H1 (cell line): ENCODE results near the gene KDM2A. TPM values are rescaled to one million over a fixed set of nuclear protein-coding genes. Genes with fewer than 3 reads are reported as not detected.

Experiments used
- CTCF ChIA-PET: fragments of 300-600 bp; sonication (Branson Sonifier 250); formaldehyde crosslinking; loops from one replicate; lab custom pipeline; 2021; ENCODE audit not compliant: partially characterized antibody; lab: Charles Lee
- POLR2A ChIA-PET: fragments of 300-600 bp; sonication (Branson Sonifier 250); formaldehyde crosslinking; loops from one replicate; lab custom pipeline; 2021; ENCODE audit warnings: inconsistent platforms; ENCODE audit not compliant: partially characterized antibody; lab: Charles Lee
- DNase-seq, 2 experiments: peaks; one replicate each; pipeline versions ENCODE4 v3.0.0 to v3.0.0-alpha.2; 2010 to 2022; ENCODE audit warnings: low spot score in 2 of 2, low read depth in 1 of 2, mixed read lengths in 1 of 2
- FAIRE-seq: peaks from 2 replicates; lab custom pipeline; 2011; peaks lifted over from hg19 to GRCh38; lab: Jason Lieb, UNC
- H2AFZ ChIP-seq: 2 replicates; pipeline ENCODE4 v1.8.1; 2012; ENCODE audit warnings: low read length, inconsistent platforms
- H2AK5ac ChIP-seq: 2 replicates; pipeline ENCODE4 v1.6.1; 2013; ENCODE audit warnings: low read depth, low read length
- H2BK120ac ChIP-seq: replicated peaks from 2 replicates; pipeline ENCODE3; 2013; ENCODE audit warnings: low read depth, low read length, inconsistent platforms
- H2BK12ac ChIP-seq: 2 replicates; pipeline ENCODE4 v1.6.1; 2013; ENCODE audit warnings: low read depth, low read length
- H2BK15ac ChIP-seq: 2 replicates; pipeline ENCODE4 v1.6.1; 2013; ENCODE audit warnings: low read length
- H2BK20ac ChIP-seq: 2 replicates; pipeline ENCODE4 v1.6.1; 2013; ENCODE audit warnings: low read length
- H2BK5ac ChIP-seq: 2 replicates; pipeline ENCODE4 v1.6.1; 2013; ENCODE audit warnings: low read depth, low read length
- H3K14ac ChIP-seq: 2 replicates; pipeline ENCODE4 v1.6.1; 2013; ENCODE audit warnings: inconsistent platforms; ENCODE audit not compliant: insufficient read length
- H3K18ac ChIP-seq: 2 replicates; pipeline ENCODE4 v1.6.1; 2013; ENCODE audit warnings: low read length; ENCODE audit errors: extremely low read depth
- H3K23ac ChIP-seq: 2 replicates; pipeline ENCODE4 v1.6.1; 2013; ENCODE audit warnings: inconsistent platforms; ENCODE audit not compliant: insufficient read length
- H3K23me2 ChIP-seq: 2 replicates; pipeline ENCODE4 v1.6.1; 2013; ENCODE audit warnings: low read depth, low read length
- H3K27ac ChIP-seq: 2 replicates; pipeline ENCODE4 v1.6.1; 2011; ENCODE audit warnings: low read depth, low read length, inconsistent platforms
- H3K27me3 ChIP-seq, 4 experiments: replicated peaks in 1 of 4; 1 replicate in 1 of 4; 2 replicates in 3 of 4; pipeline versions ENCODE4 v1.6.1 to v1.8.1; 2011 to 2013; ENCODE audit warnings: low read length in 3 of 4, mild to moderate bottlenecking in 3 of 4, inconsistent platforms in 2 of 4, mixed read lengths in 2 of 4, moderate library complexity in 1 of 4; ENCODE audit not compliant: control insufficient read depth in 3 of 4, insufficient read depth in 3 of 4; ENCODE audit errors: extremely low read depth in 1 of 4
- H3K36me3 ChIP-seq, 4 experiments: 2 replicates each; pipeline versions ENCODE4 v1.6.1 to v1.8.1; 2011 to 2013; ENCODE audit warnings: mild to moderate bottlenecking in 4 of 4, low read length in 3 of 4, moderate library complexity in 2 of 4, control low read depth in 1 of 4, inconsistent platforms in 1 of 4; ENCODE audit not compliant: insufficient read depth in 4 of 4, control insufficient read depth in 2 of 4
- H3K4ac ChIP-seq: replicated peaks from 2 replicates; pipeline ENCODE3; 2013; ENCODE audit warnings: low read length, low read depth, mixed read lengths, inconsistent platforms; ENCODE audit not compliant: insufficient read length
- H3K4me1 ChIP-seq, 4 experiments: replicated peaks in 1 of 4; 1 replicate in 1 of 4; 2 replicates in 3 of 4; pipeline versions ENCODE4 v1.6.1 to v1.8.1; 2011 to 2013; ENCODE audit warnings: low read length in 3 of 4, inconsistent platforms in 2 of 4, mixed read lengths in 1 of 4; ENCODE audit not compliant: insufficient read depth in 4 of 4, control insufficient read depth in 3 of 4
- H3K4me2 ChIP-seq, 2 experiments: 2 replicates each; pipeline versions ENCODE4 v1.6.1 to v1.8.1; 2011 to 2013; ENCODE audit warnings: low read depth in 2 of 2, low read length in 2 of 2, control low read depth in 1 of 2, inconsistent platforms in 1 of 2, mild to moderate bottlenecking in 1 of 2; ENCODE audit not compliant: insufficient read depth in 1 of 2
- H3K4me3 ChIP-seq, 4 experiments: fragments of 200-600, 300-600 bp in 1 of 4; sonication (generic), shearing (Covaris generic), sonication (Bioruptor Twin) in 1 of 4; 2 replicates each; pipeline versions ENCODE4 v1.5.1 to v1.8.1; 2011 to 2016; ENCODE audit warnings: low read length in 4 of 4, low read depth in 3 of 4, control low read depth in 2 of 4, inconsistent platforms in 2 of 4, mild to moderate bottlenecking in 2 of 4, mixed read lengths in 1 of 4, moderate library complexity in 1 of 4; ENCODE audit not compliant: insufficient read depth in 2 of 4; ENCODE audit errors: extremely low read depth in 1 of 4
- H3K56ac ChIP-seq: replicated peaks from 2 replicates; pipeline ENCODE3; 2013; ENCODE audit warnings: low read depth, mild to moderate bottlenecking, mixed read lengths, low read length, inconsistent platforms; ENCODE audit not compliant: insufficient read length
- H3K79me1 ChIP-seq: 2 replicates; pipeline ENCODE4 v1.6.1; 2013; ENCODE audit warnings: low read depth, low read length, control low read depth
- H3K79me2 ChIP-seq, 2 experiments: 2 replicates each; pipeline versions ENCODE4 v1.6.1 to v1.8.1; 2012 to 2013; ENCODE audit warnings: low read length in 2 of 2, mild to moderate bottlenecking in 2 of 2, inconsistent platforms in 1 of 2; ENCODE audit not compliant: insufficient read depth in 2 of 2, control insufficient read depth in 1 of 2
- H3K9ac ChIP-seq, 4 experiments: replicated peaks in 1 of 4; 1 replicate in 1 of 4; 2 replicates in 3 of 4; pipeline versions ENCODE4 v1.6.1 to v1.8.1; 2011 to 2013; ENCODE audit warnings: low read depth in 3 of 4, low read length in 3 of 4, control low read depth in 2 of 4, mild to moderate bottlenecking in 2 of 4, moderate library complexity in 2 of 4, inconsistent platforms in 1 of 4; ENCODE audit errors: extremely low read depth in 1 of 4
- H3K9me3 ChIP-seq, 2 experiments: 2 replicates each; pipeline versions ENCODE4 v1.6.1 to v1.8.1; 2012 to 2013; ENCODE audit warnings: mild to moderate bottlenecking in 2 of 2, moderate library complexity in 2 of 2, control low read depth in 1 of 2, inconsistent platforms in 1 of 2, low read depth in 1 of 2, low read length in 1 of 2, mixed read lengths in 1 of 2; ENCODE audit not compliant: insufficient read depth in 2 of 2
- H4K20me1 ChIP-seq, 2 experiments: replicated peaks in 1 of 2; 2 replicates each; pipeline versions ENCODE3 to v1.8.1; 2011 to 2013; ENCODE audit warnings: inconsistent platforms in 2 of 2, low read length in 2 of 2, mild to moderate bottlenecking in 1 of 2; ENCODE audit not compliant: insufficient read depth in 2 of 2, control insufficient read depth in 1 of 2
- H4K5ac ChIP-seq: 2 replicates; pipeline ENCODE4 v1.6.1; 2013; ENCODE audit warnings: low read length, low read depth, mixed read lengths, inconsistent platforms; ENCODE audit not compliant: insufficient read length
- H4K8ac ChIP-seq: 2 replicates; pipeline ENCODE4 v1.8.0; 2013; ENCODE audit warnings: mild to moderate bottlenecking, moderate library complexity, low read length, inconsistent platforms; ENCODE audit not compliant: insufficient read depth; ENCODE audit errors: extremely low read depth
- H4K91ac ChIP-seq: replicated peaks from 2 replicates; pipeline ENCODE3; 2013; ENCODE audit warnings: low read length, mixed read lengths, inconsistent platforms; ENCODE audit not compliant: insufficient read length
- HDAC2 ChIP-seq, 2 experiments: fragments of 300-600 bp in 1 of 2; sonication (generic) in 1 of 2; IDR thresholded peaks; 2 replicates each; pipeline ENCODE4 v1.6.1; 2011 to 2012; ENCODE audit warnings: low read depth in 2 of 2, low read length in 2 of 2, mild to moderate bottlenecking in 2 of 2, moderate library complexity in 2 of 2, borderline replicate concordance in 1 of 2, inconsistent platforms in 1 of 2
- WGBS, 2 experiments: shearing (Covaris generic) in 1 of 2; methylation state at CpG; one replicate each; pipeline versions ENCODE4 v1.1.6 to v1.1.7; 2013 to 2015; ENCODE audit warnings: low lambda C conversion rate in 2 of 2, mixed read lengths in 2 of 2, inconsistent platforms in 1 of 2, low coverage in 1 of 2, missing lambda C conversion rate in 1 of 2; ENCODE audit not compliant: insufficient replicate concordance in 2 of 2, insufficient coverage in 1 of 2, insufficient read length in 1 of 2; ENCODE audit errors: extremely low coverage in 1 of 2, missing lambda C conversion rate in 1 of 2; 5-methylcytosine and 5-hydroxymethylcytosine counted together
- polyA plus RNA-seq, 7 experiments: library from polyadenylated mRNA; depleted of rRNA in 3 of 7; stranded (reverse) in 5 of 7; unstranded in 2 of 7; fragments of >200 nt in 5 of 7; fragments of 200-250 nt in 2 of 7; gene quantifications; 1 replicate in 5 of 7; 2 replicates in 1 of 7; 4 replicates in 1 of 7; pipeline versions ENCODE4 v1.2.1 to v1.2.3, GENCODE V29; 2011 to 2013; ENCODE audit warnings: missing spikeins in 2 of 7, mixed read lengths in 2 of 7
- total RNA-seq: library from RNA; stranded (reverse); fragmentation: NEBNext Ultra II Directional; extraction: Animal tissue kit (Norgen Biotek cat#: 25700); gene quantifications from 2 replicates; pipeline ENCODE4 v1.2.1, GENCODE V29; 2021

The KDM2A gene
- total and polyA plus RNA-seq, 2 of the 8 experiments (the other 6 are each of a cell fraction or from before 2014, with no cell fraction given) = 55.4 to 66.2 TPM

DNA sequence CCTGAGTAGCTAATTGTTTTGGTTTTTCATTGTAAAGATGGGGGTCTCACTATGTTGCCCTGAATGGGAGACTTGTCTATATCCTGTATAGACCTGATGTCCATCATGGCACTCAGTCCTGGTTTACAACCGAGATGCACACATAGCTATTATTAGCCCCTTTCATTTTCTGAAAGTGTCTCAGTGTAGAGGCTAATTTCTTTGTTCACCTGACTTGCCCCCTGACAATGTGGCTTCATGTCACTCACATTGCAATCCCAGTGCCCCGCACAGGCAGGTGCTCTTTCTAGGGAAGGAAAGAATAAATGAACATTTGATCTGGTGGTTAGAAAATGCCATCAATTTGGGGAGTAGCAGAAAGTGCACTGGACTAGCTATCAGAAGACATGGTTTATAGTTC lies 13.1 kb upstream of the KDM2A start:
- FAIRE-seq (no peak), DNase-seq (no peak)
- Histone ChIP-seq H3K9me3 (no peaks in the 10 kb centered on the region), H3K4me1 (no peaks in the 10 kb centered on the region), H3K4me3 (no peak overlapping the region), H3K27me3 (no peaks in the 10 kb centered on the region), H4K20me1 (no peaks in the 10 kb centered on the region), H3K36me3 (no peaks in the 10 kb centered on the region), H3K4ac (no peak overlapping the region), H2AK5ac (no peak overlapping the region), H2BK5ac (no peak overlapping the region), H3K79me1 (no peaks in the 10 kb centered on the region), H3K23ac (no peak overlapping the region), H4K5ac (no peak overlapping the region), H4K8ac (no peak overlapping the region), H3K4me2 (no peak overlapping the region), H3K18ac (no peak overlapping the region), H3K79me2 (no peaks in the 10 kb centered on the region), H2BK12ac (no peak overlapping the region), H3K27ac (no peak overlapping the region), H3K23me2 (no peaks in the 10 kb centered on the region), H2AFZ (no peak overlapping the region), H2BK20ac (no peak overlapping the region), H3K9ac (no peak overlapping the region), H2BK120ac (no peak overlapping the region), H3K56ac (no peak overlapping the region), H3K14ac (no peak overlapping the region), H4K91ac (no peak overlapping the region), H2BK15ac (no peak overlapping the region)
- CTCF ChIA-PET = interaction anchor here (0.6 to 2.0 kb wide), 10 partner anchors 10 to 216 kb away, joined by 3 to 5 read pairs (median 3); no protein-coding TSS in a partner anchor
- 94% methylated on average over 2 of the region's 2 CpGs; no CpG with 5 or more reads in 1 of the 2 experiments for WGBS, 2 experiments
- TF ChIP-seq HDAC2 (IDR thresholded peaks at IDR 0.05; ENCODE audit: borderline replicate concordance in 1 of 2, low read depth in 2 of 2, low read length in 2 of 2) = no peak
- POLR2A ChIA-PET = interaction anchor here (0.6 kb wide), 1 partner anchor 236 kb away, joined by 3 read pairs; no protein-coding TSS in a partner anchor
